C4-2B (cell line): ENCODE measurements around the gene KCNK17.

Experiments used
- ZFX ChIP-seq: fragments of 450-650 bp; IDR thresholded peaks from 2 replicates; pipeline ENCODE4 v1.6.1; 2017
- TF ChIP-seq, protein P1 (sequence below): fragments of 450-650 bp; conservative IDR thresholded peaks from 2 replicates; pipeline ENCODE4 v1.5.1; 2017; ENCODE audit warnings: mild to moderate bottlenecking

DNA sequence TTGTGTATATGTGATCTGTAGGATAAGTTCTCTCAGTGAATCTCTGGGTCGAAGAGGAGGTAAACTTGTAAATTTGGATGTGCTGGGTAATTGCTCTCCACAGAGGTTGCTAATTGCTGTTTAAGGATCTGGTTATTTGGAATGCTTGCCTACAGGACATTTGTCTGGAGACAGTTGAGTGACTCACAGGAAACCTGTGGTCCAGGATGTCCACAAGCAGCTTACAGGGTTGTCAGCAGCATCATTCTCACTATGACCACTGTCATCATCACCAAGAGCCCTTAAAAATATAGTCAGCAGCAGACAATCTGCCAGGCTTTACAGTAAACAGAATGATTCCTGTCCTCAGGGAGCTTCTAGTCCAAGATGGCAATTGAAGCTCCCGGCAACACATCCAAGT is 53.8 kb downstream of the KCNK17 start:
- TF ChIP-seq, protein P1, sequence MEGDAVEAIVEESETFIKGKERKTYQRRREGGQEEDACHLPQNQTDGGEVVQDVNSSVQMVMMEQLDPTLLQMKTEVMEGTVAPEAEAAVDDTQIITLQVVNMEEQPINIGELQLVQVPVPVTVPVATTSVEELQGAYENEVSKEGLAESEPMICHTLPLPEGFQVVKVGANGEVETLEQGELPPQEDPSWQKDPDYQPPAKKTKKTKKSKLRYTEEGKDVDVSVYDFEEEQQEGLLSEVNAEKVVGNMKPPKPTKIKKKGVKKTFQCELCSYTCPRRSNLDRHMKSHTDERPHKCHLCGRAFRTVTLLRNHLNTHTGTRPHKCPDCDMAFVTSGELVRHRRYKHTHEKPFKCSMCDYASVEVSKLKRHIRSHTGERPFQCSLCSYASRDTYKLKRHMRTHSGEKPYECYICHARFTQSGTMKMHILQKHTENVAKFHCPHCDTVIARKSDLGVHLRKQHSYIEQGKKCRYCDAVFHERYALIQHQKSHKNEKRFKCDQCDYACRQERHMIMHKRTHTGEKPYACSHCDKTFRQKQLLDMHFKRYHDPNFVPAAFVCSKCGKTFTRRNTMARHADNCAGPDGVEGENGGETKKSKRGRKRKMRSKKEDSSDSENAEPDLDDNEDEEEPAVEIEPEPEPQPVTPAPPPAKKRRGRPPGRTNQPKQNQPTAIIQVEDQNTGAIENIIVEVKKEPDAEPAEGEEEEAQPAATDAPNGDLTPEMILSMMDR: no peak
- no peak for TF ChIP-seq ZFX
